ENCODE measurements around the gene CSK.

GRCh38 chr15:74829486-74829885 lies 47.6 kb downstream of the CSK start:
- TF ChIP-seq RAD21 (conservative IDR thresholded peaks at IDR 0.05 in 1 of 2, IDR thresholded peaks at IDR 0.05 in 1 of 2), result no peak
- no peak for TF ChIP-seq CBX8 (IDR thresholded peaks at IDR 0.05)
- no peak for TF ChIP-seq GATA3 (IDR thresholded peaks at IDR 0.05; ENCODE audit: borderline replicate concordance)
- TF ChIP-seq, protein P1, sequence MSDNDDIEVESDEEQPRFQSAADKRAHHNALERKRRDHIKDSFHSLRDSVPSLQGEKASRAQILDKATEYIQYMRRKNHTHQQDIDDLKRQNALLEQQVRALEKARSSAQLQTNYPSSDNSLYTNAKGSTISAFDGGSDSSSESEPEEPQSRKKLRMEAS (IDR thresholded peaks at IDR 0.05), result no peak
- no peak for TF ChIP-seq CEBPB (IDR thresholded peaks at IDR 0.05)
- no peak for TF ChIP-seq EP300 (IDR thresholded peaks at IDR 0.05)
